ENCODE measurements around the gene ABCA5.

GRCh38 chr17:69236464-69236863, 90.5 kb downstream of the ABCA5 start:
- TF ChIP-seq POLR2AphosphoS5 (IDR thresholded peaks at IDR 0.05; ENCODE audit: low read depth, low read length) (no peak), POLR2A (IDR thresholded peaks at IDR 0.05; ENCODE audit: low read depth, low read length) (no peak), SPI1 (IDR thresholded peaks at IDR 0.05; ENCODE audit: low read depth, low read length) (no peak), TAF1 (IDR thresholded peaks at IDR 0.05; ENCODE audit: low read depth, low read length) (no peak), POU2F2 (IDR thresholded peaks at IDR 0.05; ENCODE audit: low read depth, low read length) (no peak)

All from GM12891 (cell line).